ENCODE data around the gene OR6M1.

DNA sequence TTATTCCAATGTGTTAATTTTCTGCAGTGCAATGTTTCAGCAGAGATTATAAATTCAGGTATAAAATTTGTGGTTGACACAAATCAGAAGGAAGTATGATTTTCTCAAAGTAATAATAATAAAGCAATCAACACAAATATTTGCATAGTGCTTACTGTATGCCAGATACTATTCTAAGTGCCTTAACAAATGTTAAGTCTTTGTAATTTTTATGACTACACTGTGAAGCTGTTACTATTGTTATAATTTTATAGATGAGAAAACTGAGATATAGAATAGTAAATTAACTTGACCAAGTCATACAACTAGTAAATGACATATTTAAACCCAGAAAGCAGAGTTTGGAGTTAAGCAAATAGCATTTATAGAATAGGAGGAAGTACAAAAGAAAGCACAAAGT, 35.4 kb downstream of the OR6M1 start:
- TF ChIP-seq EP300 (IDR thresholded peaks at IDR 0.05), result no peak
- TF ChIP-seq, protein P1, sequence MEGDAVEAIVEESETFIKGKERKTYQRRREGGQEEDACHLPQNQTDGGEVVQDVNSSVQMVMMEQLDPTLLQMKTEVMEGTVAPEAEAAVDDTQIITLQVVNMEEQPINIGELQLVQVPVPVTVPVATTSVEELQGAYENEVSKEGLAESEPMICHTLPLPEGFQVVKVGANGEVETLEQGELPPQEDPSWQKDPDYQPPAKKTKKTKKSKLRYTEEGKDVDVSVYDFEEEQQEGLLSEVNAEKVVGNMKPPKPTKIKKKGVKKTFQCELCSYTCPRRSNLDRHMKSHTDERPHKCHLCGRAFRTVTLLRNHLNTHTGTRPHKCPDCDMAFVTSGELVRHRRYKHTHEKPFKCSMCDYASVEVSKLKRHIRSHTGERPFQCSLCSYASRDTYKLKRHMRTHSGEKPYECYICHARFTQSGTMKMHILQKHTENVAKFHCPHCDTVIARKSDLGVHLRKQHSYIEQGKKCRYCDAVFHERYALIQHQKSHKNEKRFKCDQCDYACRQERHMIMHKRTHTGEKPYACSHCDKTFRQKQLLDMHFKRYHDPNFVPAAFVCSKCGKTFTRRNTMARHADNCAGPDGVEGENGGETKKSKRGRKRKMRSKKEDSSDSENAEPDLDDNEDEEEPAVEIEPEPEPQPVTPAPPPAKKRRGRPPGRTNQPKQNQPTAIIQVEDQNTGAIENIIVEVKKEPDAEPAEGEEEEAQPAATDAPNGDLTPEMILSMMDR (IDR thresholded peaks at IDR 0.05), result no peak
- TF ChIP-seq POLR2AphosphoS5 (IDR thresholded peaks at IDR 0.05), result no peak

All from gastroesophageal sphincter (tissue), 3 donors.